NB4 (cell line): ENCODE data around the gene GARNL3.

Source experiments
- MYC ChIP-seq: IDR thresholded peaks from 2 replicates; pipeline ENCODE4 v1.6.1; 2011; ENCODE audit warnings: low read depth, low read length
- POLR2A ChIP-seq: IDR thresholded peaks from 2 replicates; pipeline ENCODE4 v1.6.1; 2011; ENCODE audit warnings: mild to moderate bottlenecking; ENCODE audit not compliant: insufficient read length; ENCODE audit errors: extremely low read depth

DNA sequence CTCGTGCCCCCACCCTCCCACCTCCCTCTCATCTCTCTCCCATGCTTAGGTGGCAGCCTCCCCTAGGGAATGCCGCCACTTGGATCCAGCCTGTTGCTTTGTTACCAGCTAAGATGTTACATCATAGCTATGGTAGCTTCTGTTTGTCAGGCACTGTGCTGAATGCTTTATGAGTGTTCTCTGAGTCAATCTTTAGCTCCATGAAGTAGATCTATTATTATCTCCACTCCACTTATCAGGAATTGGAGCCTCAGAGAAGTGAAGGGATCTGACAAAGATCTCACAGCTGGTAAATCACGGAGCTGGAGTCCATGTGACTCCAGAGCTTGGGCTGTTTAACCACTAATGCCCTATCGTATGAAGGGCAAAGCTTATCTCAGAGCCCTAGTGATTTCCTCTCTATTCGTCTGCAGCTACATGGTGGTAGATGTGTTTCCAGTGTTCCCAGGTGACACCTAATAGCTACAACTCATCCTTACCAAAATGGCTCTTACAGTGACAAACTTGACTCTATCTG lies 54.1 kb downstream of the GARNL3 start:
- TF ChIP-seq POLR2A (no peak), MYC (no peak)
